Measurements from ENCODE around the gene ALCAM. TPM values are rescaled to one million over a fixed set of nuclear protein-coding genes. Genes with fewer than 3 reads are reported as not detected.

The ALCAM gene
- polyA plus RNA-seq, 1 experiment: 275 TPM

DNA sequence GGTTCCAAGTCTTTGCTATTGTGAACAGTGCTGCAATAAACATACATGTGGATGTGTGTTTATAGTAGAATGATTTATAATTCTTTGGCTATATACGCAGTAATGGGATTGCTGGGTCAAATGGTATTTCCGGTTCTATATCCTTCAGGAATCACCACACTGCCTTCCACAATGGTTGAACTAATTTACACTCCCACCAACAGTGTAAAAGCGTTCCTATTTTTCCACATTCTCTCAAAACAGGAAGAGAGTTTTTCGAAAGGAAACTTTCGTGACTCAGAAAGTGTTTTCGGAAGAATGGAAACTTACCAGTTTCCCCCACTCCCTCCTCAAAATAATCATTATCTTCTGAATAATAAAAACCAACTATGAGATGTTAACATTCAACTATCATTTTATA is 205.8 kb downstream of the ALCAM start:
- H3K9me3 ChIP-seq (ENCODE audit: control insufficient read depth, insufficient read depth, low read length): no peaks in the 10 kb centered on the region
- no peak for DNase-seq (ENCODE audit: low read depth, low spot score)
- H3K4me3 ChIP-seq (ENCODE audit: low read depth, low read length): no peak overlapping the region
- ChIA-PET CTCF (no interaction called here), POLR2A (no interaction called here)
- H3K27me3 ChIP-seq (ENCODE audit: control insufficient read depth, insufficient read depth, low read length): no peaks in the 10 kb centered on the region
- H3K27ac ChIP-seq (ENCODE audit: low read depth, low read length): no peak overlapping the region
- TF ChIP-seq, protein P1, sequence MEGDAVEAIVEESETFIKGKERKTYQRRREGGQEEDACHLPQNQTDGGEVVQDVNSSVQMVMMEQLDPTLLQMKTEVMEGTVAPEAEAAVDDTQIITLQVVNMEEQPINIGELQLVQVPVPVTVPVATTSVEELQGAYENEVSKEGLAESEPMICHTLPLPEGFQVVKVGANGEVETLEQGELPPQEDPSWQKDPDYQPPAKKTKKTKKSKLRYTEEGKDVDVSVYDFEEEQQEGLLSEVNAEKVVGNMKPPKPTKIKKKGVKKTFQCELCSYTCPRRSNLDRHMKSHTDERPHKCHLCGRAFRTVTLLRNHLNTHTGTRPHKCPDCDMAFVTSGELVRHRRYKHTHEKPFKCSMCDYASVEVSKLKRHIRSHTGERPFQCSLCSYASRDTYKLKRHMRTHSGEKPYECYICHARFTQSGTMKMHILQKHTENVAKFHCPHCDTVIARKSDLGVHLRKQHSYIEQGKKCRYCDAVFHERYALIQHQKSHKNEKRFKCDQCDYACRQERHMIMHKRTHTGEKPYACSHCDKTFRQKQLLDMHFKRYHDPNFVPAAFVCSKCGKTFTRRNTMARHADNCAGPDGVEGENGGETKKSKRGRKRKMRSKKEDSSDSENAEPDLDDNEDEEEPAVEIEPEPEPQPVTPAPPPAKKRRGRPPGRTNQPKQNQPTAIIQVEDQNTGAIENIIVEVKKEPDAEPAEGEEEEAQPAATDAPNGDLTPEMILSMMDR (IDR thresholded peaks at IDR 0.05; ENCODE audit: low read depth, low read length): no peak

DNA sequence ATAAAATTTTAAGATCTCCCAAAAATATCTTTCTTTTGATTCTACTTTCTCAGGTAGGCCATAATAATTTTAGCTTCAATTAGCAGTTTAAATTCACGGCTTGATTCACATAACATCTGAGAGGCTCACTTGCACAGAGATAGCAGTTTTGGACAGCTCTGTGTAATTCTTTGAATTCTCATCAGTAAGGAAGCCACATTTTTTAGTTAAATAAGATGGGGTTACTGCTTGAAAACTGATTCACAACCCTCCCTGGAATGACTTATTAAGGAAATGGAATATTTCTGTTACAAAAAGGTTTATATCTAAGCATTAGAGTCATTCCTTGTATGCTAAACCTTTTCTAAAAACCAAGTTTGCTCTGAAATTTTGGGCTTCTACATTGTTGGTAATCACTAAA is 212.7 kb downstream of the ALCAM start:
- POLR2A ChIA-PET: no interaction called here
- Histone ChIP-seq H3K27ac (ENCODE audit: low read depth, low read length) (no peak overlapping the region), H3K9me3 (ENCODE audit: control insufficient read depth, insufficient read depth, low read length) (peaks cover 5% of the 10 kb centered on the region; the same call in 1 of the 2 replicates), H3K27me3 (ENCODE audit: control insufficient read depth, insufficient read depth, low read length) (no peaks in the 10 kb centered on the region), H3K4me3 (ENCODE audit: low read depth, low read length) (no peak overlapping the region)
- TF ChIP-seq, protein P1 (IDR thresholded peaks at IDR 0.05; ENCODE audit: low read depth, low read length): no peak
- CTCF ChIA-PET: no interaction called here
- DNase-seq (ENCODE audit: low read depth, low spot score): no peak

DNA sequence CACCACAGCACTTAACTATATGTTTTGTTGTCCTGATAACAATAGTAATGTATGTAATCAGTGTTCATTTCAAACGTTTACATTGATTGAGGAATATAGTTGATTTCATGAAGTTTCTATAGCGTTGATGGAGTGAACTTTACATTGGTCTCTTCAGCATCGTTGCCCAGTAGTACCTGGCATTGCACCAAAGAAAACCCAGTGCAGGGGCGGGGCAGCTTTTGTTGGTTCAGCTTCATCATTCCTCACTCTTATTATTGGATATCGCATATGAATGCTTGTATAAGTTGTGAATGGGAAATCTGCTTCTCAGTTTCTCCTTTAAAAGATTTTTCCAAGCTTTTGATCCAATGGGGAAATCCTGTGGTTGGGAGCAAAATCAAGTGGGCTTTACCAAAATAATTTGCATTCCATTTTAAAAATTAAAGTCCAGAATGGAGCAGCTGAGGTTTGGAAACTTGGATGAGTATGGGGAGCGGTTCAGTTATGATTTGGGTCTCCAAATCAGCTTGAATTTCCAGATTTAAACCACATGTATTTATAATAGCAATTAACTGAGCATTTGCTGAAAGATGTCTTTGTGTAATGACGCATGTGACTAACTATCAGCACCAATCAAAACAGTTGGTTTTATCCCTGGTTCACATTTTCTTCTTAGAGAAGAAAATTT is 213.7 kb downstream of the ALCAM start:
- DNase-seq (ENCODE audit: low read depth, low spot score): no peak
- Histone ChIP-seq H3K27ac (ENCODE audit: low read depth, low read length) (no peak overlapping the region), H3K4me3 (ENCODE audit: low read depth, low read length) (no peak overlapping the region), H3K9me3 (ENCODE audit: control insufficient read depth, insufficient read depth, low read length) (peaks cover 5% of the 10 kb centered on the region; the same call in 1 of the 2 replicates), H3K27me3 (ENCODE audit: control insufficient read depth, insufficient read depth, low read length) (no peaks in the 10 kb centered on the region)
- TF ChIP-seq, protein P1 (IDR thresholded peaks at IDR 0.05; ENCODE audit: low read depth, low read length): no peak
- ChIA-PET CTCF (no interaction called here), POLR2A (interaction anchor here (0.6 kb wide), 1 partner anchor 14 kb away, joined by 3 read pairs; no protein-coding TSS in a partner anchor)

DNA sequence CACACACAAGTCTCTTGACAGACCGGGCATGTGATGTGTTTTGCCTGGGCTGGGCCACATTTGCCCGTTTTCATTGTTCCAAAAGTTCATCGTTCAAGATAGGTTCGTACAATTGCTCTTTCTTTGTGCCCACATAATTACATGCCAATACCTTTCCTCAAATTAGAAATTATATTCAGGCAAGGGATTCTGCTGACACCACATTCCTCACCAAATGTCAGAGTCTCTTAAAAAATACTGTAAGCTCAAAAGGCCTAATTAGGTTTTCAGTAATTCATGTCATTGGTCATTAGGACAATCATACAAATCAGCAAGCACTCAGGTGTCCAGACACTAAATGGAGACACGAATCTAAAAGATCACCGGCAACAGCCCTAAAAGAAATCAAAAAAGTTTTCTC is 215.3 kb downstream of the ALCAM start:
- DNase-seq (ENCODE audit: low read depth, low spot score): no peak
- ChIA-PET POLR2A (no interaction called here), CTCF (no interaction called here)
- Histone ChIP-seq H3K27ac (ENCODE audit: low read depth, low read length) (no peak overlapping the region), H3K4me3 (ENCODE audit: low read depth, low read length) (no peak overlapping the region), H3K27me3 (ENCODE audit: control insufficient read depth, insufficient read depth, low read length) (no peaks in the 10 kb centered on the region), H3K9me3 (ENCODE audit: control insufficient read depth, insufficient read depth, low read length) (peaks cover 5% of the 10 kb centered on the region; the same call in 1 of the 2 replicates)
- TF ChIP-seq, protein P1 (IDR thresholded peaks at IDR 0.05; ENCODE audit: low read depth, low read length): no peak

DNA sequence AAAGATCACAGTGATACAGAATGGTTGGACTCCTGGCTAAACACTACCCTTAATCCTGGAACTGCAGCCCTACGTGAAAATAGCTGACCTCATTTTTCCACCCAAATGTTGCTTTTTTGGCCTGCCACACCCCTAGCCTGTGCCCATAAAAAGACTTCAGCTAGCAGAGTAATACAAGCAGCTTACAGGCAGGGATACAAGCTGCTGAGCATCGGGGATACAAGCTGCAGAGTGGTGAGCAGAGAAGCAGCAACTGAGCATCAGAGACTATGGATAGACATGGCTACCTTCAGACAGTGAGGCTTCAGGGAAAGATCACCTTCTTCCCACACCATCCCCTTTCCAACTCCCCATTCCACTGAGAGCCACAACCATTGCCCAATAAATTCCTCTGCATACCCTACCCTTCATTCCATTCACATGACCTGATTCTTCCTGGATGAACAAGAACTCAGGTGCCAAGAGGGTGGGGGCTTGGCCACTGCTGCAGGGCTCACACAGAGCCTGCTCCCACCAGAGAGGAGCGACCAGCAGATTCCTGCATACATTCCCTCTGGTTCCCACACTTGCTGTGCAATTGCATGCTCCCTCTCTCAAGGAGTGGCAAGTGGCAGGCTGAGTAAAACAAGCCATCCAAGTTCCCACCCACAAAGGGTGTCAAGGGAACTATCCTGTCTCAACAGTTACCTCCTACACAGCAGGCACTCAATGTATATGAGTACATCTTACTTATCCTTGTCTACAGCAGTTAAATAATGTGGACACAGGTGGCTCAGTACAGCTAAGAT is 217.5 kb downstream of the ALCAM start:
- TF ChIP-seq, protein P1 (IDR thresholded peaks at IDR 0.05; ENCODE audit: low read depth, low read length): no peak
- DNase-seq (ENCODE audit: low read depth, low spot score): no peak
- Histone ChIP-seq H3K9me3 (ENCODE audit: control insufficient read depth, insufficient read depth, low read length) (peaks cover 5% of the 10 kb centered on the region; the same call in 1 of the 2 replicates), H3K27me3 (ENCODE audit: control insufficient read depth, insufficient read depth, low read length) (no peaks in the 10 kb centered on the region), H3K4me3 (ENCODE audit: low read depth, low read length) (no peak overlapping the region), H3K27ac (ENCODE audit: low read depth, low read length) (no peak overlapping the region)
- CTCF ChIA-PET: no interaction called here
- POLR2A ChIA-PET: no interaction called here
